Endothelial cell of umbilical vein (primary cell): ENCODE results near the gene SH3RF3.

Source experiments
- EZH2 ChIP-seq: IDR thresholded peaks from 2 replicates; pipeline ENCODE4 v1.6.1; 2012; ENCODE audit warnings: borderline replicate concordance, low read depth, mild to moderate bottlenecking, moderate library complexity, low read length, inconsistent platforms; ENCODE audit not compliant: severe bottlenecking
- TF ChIP-seq, protein P1 (sequence below), 2 donors: IDR thresholded peaks; 1 replicate in 1 of 2; 2 replicates in 1 of 2; pipeline ENCODE4 v1.5.1; 2011; ENCODE audit warnings: low read length in 2 of 2, mild to moderate bottlenecking in 2 of 2, moderate library complexity in 2 of 2, control low read depth in 1 of 2, inconsistent platforms in 1 of 2, low read depth in 1 of 2; ENCODE audit not compliant: insufficient read depth in 1 of 2; ENCODE audit errors: extremely low read depth in 1 of 2

DNA sequence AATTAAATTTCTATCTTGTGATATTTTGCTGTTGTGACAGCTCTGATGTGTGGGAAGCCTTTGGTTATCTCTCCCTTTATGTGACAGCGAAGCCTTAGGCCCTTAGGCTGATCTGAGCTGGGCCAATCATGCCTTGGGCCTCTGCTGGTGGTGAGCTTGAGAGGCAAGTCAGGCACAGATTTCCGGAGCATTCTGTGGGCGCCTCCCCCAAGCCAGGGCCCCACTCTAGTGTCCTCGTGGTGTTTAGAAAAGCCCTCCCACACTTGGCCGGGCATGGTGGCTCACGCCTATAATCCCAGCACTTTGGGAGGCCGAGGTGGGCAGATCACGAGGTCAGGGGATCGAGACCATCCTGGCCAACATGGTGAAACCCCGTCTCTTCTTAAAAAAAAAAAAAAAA, 239.8 kb downstream of the SH3RF3 start:
- TF ChIP-seq EZH2 = no peak
- TF ChIP-seq, protein P1, sequence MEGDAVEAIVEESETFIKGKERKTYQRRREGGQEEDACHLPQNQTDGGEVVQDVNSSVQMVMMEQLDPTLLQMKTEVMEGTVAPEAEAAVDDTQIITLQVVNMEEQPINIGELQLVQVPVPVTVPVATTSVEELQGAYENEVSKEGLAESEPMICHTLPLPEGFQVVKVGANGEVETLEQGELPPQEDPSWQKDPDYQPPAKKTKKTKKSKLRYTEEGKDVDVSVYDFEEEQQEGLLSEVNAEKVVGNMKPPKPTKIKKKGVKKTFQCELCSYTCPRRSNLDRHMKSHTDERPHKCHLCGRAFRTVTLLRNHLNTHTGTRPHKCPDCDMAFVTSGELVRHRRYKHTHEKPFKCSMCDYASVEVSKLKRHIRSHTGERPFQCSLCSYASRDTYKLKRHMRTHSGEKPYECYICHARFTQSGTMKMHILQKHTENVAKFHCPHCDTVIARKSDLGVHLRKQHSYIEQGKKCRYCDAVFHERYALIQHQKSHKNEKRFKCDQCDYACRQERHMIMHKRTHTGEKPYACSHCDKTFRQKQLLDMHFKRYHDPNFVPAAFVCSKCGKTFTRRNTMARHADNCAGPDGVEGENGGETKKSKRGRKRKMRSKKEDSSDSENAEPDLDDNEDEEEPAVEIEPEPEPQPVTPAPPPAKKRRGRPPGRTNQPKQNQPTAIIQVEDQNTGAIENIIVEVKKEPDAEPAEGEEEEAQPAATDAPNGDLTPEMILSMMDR (IDR thresholded peaks at IDR 0.05; ENCODE audit: extremely low read depth in 1 of 2, insufficient read depth in 1 of 2, low read depth in 1 of 2, low read length in 2 of 2) = no peak
